IMR-90 (cell line): ENCODE data around the gene SEBOX. TPM values are rescaled to one million over a fixed set of nuclear protein-coding genes. Genes with fewer than 3 reads are reported as not detected.

Experiments
- ATAC-seq: fragments of 200-7000 bp; cut with Tn5 transposase; 2 replicates; pipeline ENCODE4 v1.9.1; 2020; ENCODE audit warnings: low read depth, mild to moderate bottlenecking, moderate library complexity
- BruUV-seq: library from RNA; stranded (reverse); fragments of 400-500 nt; replicated peaks from 2 replicates; lab custom pipeline; 2021; lab: Mats Ljungman, UMichigan
- CTCF ChIA-PET: fragments of 300-600 bp; formaldehyde crosslinking; extraction: SDS; loops from one replicate; lab custom pipeline; 2021; ENCODE audit warnings: antibody characterized with exemption; lab: Yijun Ruan, JAX
- POLR2A ChIA-PET: fragments of 300-600 bp; sonication (Branson Sonifier 250); formaldehyde crosslinking; loops from one replicate; lab custom pipeline; 2022; ENCODE audit warnings: antibody characterized with exemption; ENCODE audit not compliant: unreplicated experiment; lab: Charles Lee
- DNase-seq: peaks from one replicate; pipeline ENCODE4 v3.0.0; 2013
- H2AFZ ChIP-seq: replicated peaks from 2 replicates; pipeline ENCODE3; 2013; ENCODE audit warnings: low read length, mild to moderate bottlenecking; ENCODE audit not compliant: poor library complexity
- H2AK5ac ChIP-seq: 2 replicates; pipeline ENCODE4 v1.6.1; 2013; ENCODE audit warnings: low read depth, low read length, inconsistent platforms
- H2AK9ac ChIP-seq: replicated peaks from 2 replicates; pipeline ENCODE3; 2013; ENCODE audit warnings: mild to moderate bottlenecking, low read depth, low read length, moderate library complexity; ENCODE audit not compliant: poor library complexity
- H2BK120ac ChIP-seq: 2 replicates; pipeline ENCODE4 v1.6.1; 2013; ENCODE audit warnings: low read depth, low read length, inconsistent platforms
- H2BK15ac ChIP-seq: 3 replicates; pipeline ENCODE4 v1.6.1; 2013; ENCODE audit warnings: low read depth, low read length, inconsistent platforms
- H2BK20ac ChIP-seq: 2 replicates; pipeline ENCODE4 v1.6.1; 2013; ENCODE audit warnings: low read depth, mild to moderate bottlenecking, inconsistent platforms, low read length, moderate library complexity
- H2BK5ac ChIP-seq: 2 replicates; pipeline ENCODE4 v1.6.1; 2013; ENCODE audit warnings: mild to moderate bottlenecking, low read depth, low read length, inconsistent platforms; ENCODE audit not compliant: poor library complexity, severe bottlenecking
- H3K14ac ChIP-seq: replicated peaks from 2 replicates; pipeline ENCODE4 v1.6.1; 2013; ENCODE audit warnings: low read depth, low read length, inconsistent platforms
- H3K18ac ChIP-seq: 2 replicates; pipeline ENCODE4 v1.6.1; 2013; ENCODE audit warnings: low read depth, low read length, control low read depth
- H3K23ac ChIP-seq: 2 replicates; pipeline ENCODE4 v1.6.1; 2013; ENCODE audit warnings: low read depth, low read length, inconsistent platforms
- H3K27ac ChIP-seq: 2 replicates; pipeline ENCODE4 v1.5.1; 2013; ENCODE audit warnings: mild to moderate bottlenecking, control low read depth, low read length; ENCODE audit not compliant: insufficient read depth
- H3K27me3 ChIP-seq: 2 replicates; pipeline ENCODE4 v1.6.1; 2013; ENCODE audit warnings: low read length; ENCODE audit not compliant: control insufficient read depth, insufficient read depth
- H3K36me3 ChIP-seq: 2 replicates; pipeline ENCODE4 v1.6.1; 2013; ENCODE audit warnings: low read length, mixed read lengths; ENCODE audit not compliant: control insufficient read depth, insufficient read depth
- H3K4ac ChIP-seq: 2 replicates; pipeline ENCODE4 v1.6.1; 2013; ENCODE audit warnings: low read depth, low read length, inconsistent platforms
- H3K4me1 ChIP-seq: 2 replicates; pipeline ENCODE4 v1.6.1; 2013; ENCODE audit warnings: low read length, mixed read lengths; ENCODE audit not compliant: control insufficient read depth, insufficient read depth
- H3K4me2 ChIP-seq: 2 replicates; pipeline ENCODE4 v1.6.1; 2013; ENCODE audit warnings: low read depth, mild to moderate bottlenecking, control low read depth, low read length, moderate library complexity
- H3K4me3 ChIP-seq: 2 replicates; pipeline ENCODE4 v1.5.1; 2013; ENCODE audit warnings: low read depth, mild to moderate bottlenecking, control low read depth, low read length, moderate library complexity; ENCODE audit not compliant: insufficient read depth
- H3K56ac ChIP-seq: 2 replicates; pipeline ENCODE4 v1.6.1; 2013; ENCODE audit warnings: low read length, inconsistent platforms; ENCODE audit not compliant: insufficient read depth; ENCODE audit errors: extremely low read depth
- H3K79me1 ChIP-seq, 2 experiments: 2 replicates each; pipeline ENCODE4 v1.6.1; 2013; ENCODE audit warnings: low read length in 2 of 2, inconsistent platforms in 1 of 2, low read depth in 1 of 2
- H3K9ac ChIP-seq: 2 replicates; pipeline ENCODE4 v1.6.1; 2013; ENCODE audit warnings: low read depth, low read length, control low read depth
- H3K9me1 ChIP-seq: 2 replicates; pipeline ENCODE4 v1.6.1; 2013; ENCODE audit warnings: low read length, inconsistent platforms; ENCODE audit not compliant: insufficient read depth
- H3K9me3 ChIP-seq: 2 replicates; pipeline ENCODE4 v1.6.1; 2013; ENCODE audit warnings: low read length; ENCODE audit not compliant: control insufficient read depth, insufficient read depth
- H4K20me1 ChIP-seq: 2 replicates; pipeline ENCODE4 v1.6.1; 2013; ENCODE audit warnings: low read length, inconsistent platforms; ENCODE audit not compliant: insufficient read depth
- H4K5ac ChIP-seq: 2 replicates; pipeline ENCODE4 v1.6.1; 2013; ENCODE audit warnings: mild to moderate bottlenecking, low read depth, low read length, control low read depth
- H4K8ac ChIP-seq, 2 experiments: 2 replicates each; pipeline ENCODE4 v1.6.1; 2013; ENCODE audit warnings: low read depth in 2 of 2, low read length in 2 of 2, control low read depth in 1 of 2, inconsistent platforms in 1 of 2
- H4K91ac ChIP-seq: 2 replicates; pipeline ENCODE4 v1.6.1; 2013; ENCODE audit warnings: low read depth, low read length, inconsistent platforms; ENCODE audit not compliant: insufficient read depth
- BHLHE40 ChIP-seq: fragments of 150-350 bp; IDR thresholded peaks from 2 replicates; pipeline ENCODE4 v1.6.1; 2016; ENCODE audit warnings: mild to moderate bottlenecking, low read depth, low read length
- ELK1 ChIP-seq: fragments of 150-350 bp; IDR thresholded peaks from 2 replicates; pipeline ENCODE4 v1.6.1; 2016; ENCODE audit warnings: low read depth, mild to moderate bottlenecking, low read length, moderate library complexity, borderline replicate concordance
- FOS ChIP-seq: fragments of 150-350 bp; IDR thresholded peaks from 2 replicates; pipeline ENCODE4 v1.6.1; 2016; ENCODE audit warnings: low read depth, low read length
- MAFK ChIP-seq: IDR thresholded peaks from 2 replicates; pipeline ENCODE4 v1.6.1; 2012; ENCODE audit warnings: low read depth, low read length, improper control_type of control experiment
- MAZ ChIP-seq: IDR thresholded peaks from 2 replicates; pipeline ENCODE4 v1.6.1; 2012; ENCODE audit warnings: low read depth, mild to moderate bottlenecking, low read length, improper control_type of control experiment, moderate library complexity, borderline replicate concordance
- MXI1 ChIP-seq: IDR thresholded peaks from 2 replicates; pipeline ENCODE4 v1.6.1; 2012; ENCODE audit warnings: low read depth, mild to moderate bottlenecking, low read length, moderate library complexity, borderline replicate concordance
- NFE2L2 ChIP-seq: fragments of 150-350 bp; IDR thresholded peaks from 2 replicates; pipeline ENCODE4 v1.6.1; 2016; ENCODE audit warnings: low read depth, mild to moderate bottlenecking, low read length
- POLR2A ChIP-seq: IDR thresholded peaks from 2 replicates; pipeline ENCODE4 v1.6.1; 2012; ENCODE audit warnings: mild to moderate bottlenecking, low read depth, low read length
- RCOR1 ChIP-seq: IDR thresholded peaks from 2 replicates; pipeline ENCODE4 v1.6.1; 2012; ENCODE audit warnings: mild to moderate bottlenecking, low read length, improper control_type of control experiment; ENCODE audit not compliant: insufficient replicate concordance
- SMC3 ChIP-seq: fragments of 150-350 bp; IDR thresholded peaks from 2 replicates; pipeline ENCODE4 v1.6.1; 2016; ENCODE audit warnings: low read depth, mild to moderate bottlenecking, antibody characterized with exemption, low read length, moderate library complexity
- USF2 ChIP-seq: fragments of 150-350 bp; IDR thresholded peaks from 2 replicates; pipeline ENCODE4 v1.6.1; 2017; ENCODE audit warnings: mild to moderate bottlenecking, antibody characterized with exemption, low read length, low read depth
- WGBS, 2 experiments: methylation state at CpG; one replicate each; pipeline versions ENCODE4 v1.1.5 to v1.1.7; 2013; ENCODE audit warnings: missing lambda C conversion rate in 2 of 2; ENCODE audit not compliant: insufficient read length in 1 of 2; ENCODE audit errors: extremely low coverage in 2 of 2; 5-methylcytosine and 5-hydroxymethylcytosine counted together
- dilution Hi-C: fragments of 300-500 bp; cut with HindIII; formaldehyde crosslinking; loops from one replicate; pipeline ENCODE4 v1.14.3; 2018; ENCODE audit warnings: low sequenced_read_pairs; ENCODE audit not compliant: unreplicated experiment
- in situ Hi-C: fragments of 300-500 bp; cut with MboI; formaldehyde crosslinking; loops from 3 replicates; pipeline ENCODE4 v1.14.3; 2019; ENCODE audit warnings: low sequenced_read_pairs, inconsistent platforms, mixed read lengths
- intact Hi-C: fragments of 100-400 bp; cut with micrococcal nuclease; formaldehyde crosslinking; loops from 2 replicates; pipeline ENCODE4 v1.10.0; 2022
- polyA plus RNA-seq, 3 experiments: library from polyadenylated mRNA; depleted of rRNA; stranded (reverse); fragments of >200 nt; gene quantifications; 2 replicates each; pipeline ENCODE4 v1.2.3, GENCODE V29; 2012; ENCODE audit warnings: low replicate concordance in 1 of 3
- total RNA-seq: library from RNA; depleted of rRNA; stranded (reverse); fragments of >200 nt; gene quantifications from 2 replicates; pipeline ENCODE4 v1.2.3, GENCODE V29; 2012

Gene SEBOX
- total and polyA plus RNA-seq, 2 of the 4 experiments (the other 2 are of a cell fraction) = not detected

- TF ChIP-seq POLR2A = no peak
These were observed 4.7 kb upstream of the SEBOX start (continued) for GRCh38 chr17:28369684-28370034.

- in situ Hi-C loops = no loop called here
- Histone ChIP-seq H4K91ac (no peak overlapping the region), H3K4me2 (no peak overlapping the region), H3K9ac (no peak overlapping the region), H3K14ac (no peak overlapping the region), H2AK9ac (no peak overlapping the region), H4K20me1 (peaks cover 19% of the 10 kb centered on the region), H2BK15ac (no peak overlapping the region), H3K27me3 (no peaks in the 10 kb centered on the region), H2AK5ac (no peak overlapping the region), H3K18ac (no peak overlapping the region), H3K56ac (no peak overlapping the region), H2BK5ac (no peak overlapping the region), H3K4ac (no peak overlapping the region), H3K9me3 (no peaks in the 10 kb centered on the region), H3K79me1 (peaks cover 5 to 18% of the 10 kb centered on the region in 2 experiments; a peak in 3 of 4 replicates), H3K4me3 (no peak overlapping the region), H3K36me3 (peaks cover 3% of the 10 kb centered on the region; the same call in 1 of the 2 replicates), H2BK120ac (no peak overlapping the region), H4K5ac (no peak overlapping the region), H3K9me1 (peaks cover 26% of the 10 kb centered on the region), H2BK20ac (no peak overlapping the region), H2AFZ (no peak overlapping the region), H3K23ac (no peak overlapping the region), H3K27ac (no peak overlapping the region), H4K8ac (no peak overlapping the region), H3K4me1 (peaks cover 14% of the 10 kb centered on the region; the same call in 1 of the 2 replicates)
- intact Hi-C loops = no loop called here
- DNase-seq (no peak), ATAC-seq (no peak)
- ChIA-PET POLR2A (no interaction called here), CTCF (no interaction called here)
- BruUV-seq = no TSS peak
- dilution Hi-C loops = no loop called here
- TF ChIP-seq BHLHE40 (no peak), SMC3 (no peak), USF2 (no peak), MAZ (no peak), RCOR1 (no peak), NFE2L2 (no peak), POLR2A (no peak), FOS (no peak), MXI1 (no peak), ELK1 (no peak), MAFK (no peak)
- WGBS, 2 experiments = 95% methylated on average over 4 of the region's 23 CpGs; no CpG with 5 or more reads in 1 of the 2 experiments
These were observed 4.1 kb upstream of the SEBOX start for GRCh38 chr17:28368915-28369683.
